Keratinocyte (primary cell): Measurements from ENCODE around the gene CALCR.

Experiments
- EZH2 ChIP-seq: IDR thresholded peaks from one replicate; pipeline ENCODE4 v1.6.1; 2012; ENCODE audit warnings: inconsistent platforms, mild to moderate bottlenecking, low read length, moderate library complexity
- TF ChIP-seq, protein P1 (sequence below), 3 experiments: IDR thresholded peaks in 1 of 3; conservative IDR thresholded peaks in 1 of 3; optimal IDR thresholded peaks in 1 of 3; 2 replicates in 2 of 3; 3 replicates in 1 of 3; pipeline versions ENCODE3 to v1.5.1; 2011; ENCODE audit warnings: low read length in 3 of 3, mild to moderate bottlenecking in 3 of 3, moderate library complexity in 2 of 3, control low read depth in 1 of 3, inconsistent platforms in 1 of 3; ENCODE audit not compliant: insufficient read depth in 2 of 3; ENCODE audit errors: extremely low read depth in 1 of 3

DNA sequence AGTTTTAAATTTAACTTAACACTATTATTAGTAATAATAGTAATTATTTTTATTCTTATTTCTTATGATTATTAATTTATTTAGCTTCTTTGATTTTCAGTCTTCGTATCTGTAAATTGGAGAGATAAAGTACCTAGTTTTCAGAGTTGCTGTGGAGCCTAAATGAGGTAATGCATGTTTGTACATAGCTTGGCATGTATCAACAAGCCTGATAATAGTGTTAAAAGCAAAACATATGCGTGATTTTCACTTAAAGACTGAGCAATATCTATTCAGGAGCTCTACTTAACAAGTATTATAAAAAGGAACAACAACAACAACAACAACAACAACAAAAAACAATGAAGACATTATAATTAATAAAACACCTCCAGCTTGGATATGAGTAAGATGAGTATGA lies 12.4 kb downstream of the CALCR start:
- TF ChIP-seq, protein P1, sequence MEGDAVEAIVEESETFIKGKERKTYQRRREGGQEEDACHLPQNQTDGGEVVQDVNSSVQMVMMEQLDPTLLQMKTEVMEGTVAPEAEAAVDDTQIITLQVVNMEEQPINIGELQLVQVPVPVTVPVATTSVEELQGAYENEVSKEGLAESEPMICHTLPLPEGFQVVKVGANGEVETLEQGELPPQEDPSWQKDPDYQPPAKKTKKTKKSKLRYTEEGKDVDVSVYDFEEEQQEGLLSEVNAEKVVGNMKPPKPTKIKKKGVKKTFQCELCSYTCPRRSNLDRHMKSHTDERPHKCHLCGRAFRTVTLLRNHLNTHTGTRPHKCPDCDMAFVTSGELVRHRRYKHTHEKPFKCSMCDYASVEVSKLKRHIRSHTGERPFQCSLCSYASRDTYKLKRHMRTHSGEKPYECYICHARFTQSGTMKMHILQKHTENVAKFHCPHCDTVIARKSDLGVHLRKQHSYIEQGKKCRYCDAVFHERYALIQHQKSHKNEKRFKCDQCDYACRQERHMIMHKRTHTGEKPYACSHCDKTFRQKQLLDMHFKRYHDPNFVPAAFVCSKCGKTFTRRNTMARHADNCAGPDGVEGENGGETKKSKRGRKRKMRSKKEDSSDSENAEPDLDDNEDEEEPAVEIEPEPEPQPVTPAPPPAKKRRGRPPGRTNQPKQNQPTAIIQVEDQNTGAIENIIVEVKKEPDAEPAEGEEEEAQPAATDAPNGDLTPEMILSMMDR (optimal IDR thresholded peaks at IDR 0.05 in 1 of 3, IDR thresholded peaks at IDR 0.05 in 1 of 3, conservative IDR thresholded peaks at IDR 0.05 in 1 of 3; ENCODE audit: extremely low read depth in 1 of 3, insufficient read depth in 2 of 3, low read length in 3 of 3): no peak
- no peak for TF ChIP-seq EZH2
